Testis (tissue), 3 donors: ENCODE results near the gene PAXX. TPM values are rescaled to one million over a fixed set of nuclear protein-coding genes. Genes with fewer than 3 reads are reported as not detected.

ENCODE experiments used
- DNase-seq: peaks from one replicate; pipeline ENCODE4 v3.0.0-alpha.2; 2019
- H3K27ac ChIP-seq, 2 donors: fragments of 200-600 bp; sonication (generic); one replicate each; pipeline ENCODE4 v1.5.1; 2019
- H3K27me3 ChIP-seq: fragments of 200-600 bp; sonication (generic); one replicate; pipeline ENCODE4 v1.5.1; 2019
- H3K36me3 ChIP-seq: fragments of 200-600 bp; sonication (generic); one replicate; pipeline ENCODE4 v1.5.1; 2017; ENCODE audit warnings: low read depth; ENCODE audit errors: missing control alignments
- H3K4me1 ChIP-seq: fragments of 200-600 bp; sonication (generic); one replicate; pipeline ENCODE4 v1.5.1; 2019
- H3K4me3 ChIP-seq, 2 donors: fragments of 200-600 bp; sonication (generic); one replicate each; pipeline ENCODE4 v1.5.1; 2017 to 2019
- H3K9me3 ChIP-seq: fragments of 200-600 bp; sonication (generic); one replicate; pipeline ENCODE4 v1.5.1; 2017
- POLR2A ChIP-seq: fragments of 450-650 bp; IDR thresholded peaks from one replicate; pipeline ENCODE4 v1.6.1; 2017; ENCODE audit warnings: antibody characterized with exemption, mild to moderate bottlenecking, moderate library complexity
- WGBS, 2 donors: methylation state at CpG; one replicate each; pipeline ENCODE4 v1.1.5; 2018; 5-methylcytosine and 5-hydroxymethylcytosine counted together
- intact Hi-C: fragments of 100-400 bp; cut with DNase I; formaldehyde crosslinking; loops from one replicate; pipeline ENCODE4 v1.15.1; 2023; ENCODE audit warnings: low total_unique reads
- polyA plus RNA-seq: library from polyadenylated mRNA; stranded (reverse); fragments of 350-450 nt; fragmentation: Illumina TruSeq; extraction: RNeasy Lipid Tissue Mini Kit (QIAGEN cat#74804); gene quantifications from one replicate; pipeline ENCODE4 v1.2.3, GENCODE V29; 2014; ENCODE audit warnings: low read depth, low replicate concordance; ENCODE audit not compliant: insufficient read depth
- total RNA-seq, 2 donors: library from RNA; depleted of rRNA; stranded (reverse); fragments of >200 nt; gene quantifications; one replicate each; pipeline ENCODE4 v1.2.3, GENCODE V29; 2016
- TF ChIP-seq, protein P1 (sequence below), 3 experiments: fragments of 450-650 bp in 2 of 3; fragments of 200-600 bp in 1 of 3; sonication (generic) in 1 of 3; IDR thresholded peaks; one replicate each; pipeline ENCODE4 v1.5.1; 2016 to 2019; ENCODE audit warnings: antibody characterized with exemption in 3 of 3, mild to moderate bottlenecking in 2 of 3, moderate library complexity in 1 of 3

PAXX gene
- total and polyA plus RNA-seq, 3 donors from 2014 or later: 25.9 to 56.6 (median 47.8) TPM

DNA sequence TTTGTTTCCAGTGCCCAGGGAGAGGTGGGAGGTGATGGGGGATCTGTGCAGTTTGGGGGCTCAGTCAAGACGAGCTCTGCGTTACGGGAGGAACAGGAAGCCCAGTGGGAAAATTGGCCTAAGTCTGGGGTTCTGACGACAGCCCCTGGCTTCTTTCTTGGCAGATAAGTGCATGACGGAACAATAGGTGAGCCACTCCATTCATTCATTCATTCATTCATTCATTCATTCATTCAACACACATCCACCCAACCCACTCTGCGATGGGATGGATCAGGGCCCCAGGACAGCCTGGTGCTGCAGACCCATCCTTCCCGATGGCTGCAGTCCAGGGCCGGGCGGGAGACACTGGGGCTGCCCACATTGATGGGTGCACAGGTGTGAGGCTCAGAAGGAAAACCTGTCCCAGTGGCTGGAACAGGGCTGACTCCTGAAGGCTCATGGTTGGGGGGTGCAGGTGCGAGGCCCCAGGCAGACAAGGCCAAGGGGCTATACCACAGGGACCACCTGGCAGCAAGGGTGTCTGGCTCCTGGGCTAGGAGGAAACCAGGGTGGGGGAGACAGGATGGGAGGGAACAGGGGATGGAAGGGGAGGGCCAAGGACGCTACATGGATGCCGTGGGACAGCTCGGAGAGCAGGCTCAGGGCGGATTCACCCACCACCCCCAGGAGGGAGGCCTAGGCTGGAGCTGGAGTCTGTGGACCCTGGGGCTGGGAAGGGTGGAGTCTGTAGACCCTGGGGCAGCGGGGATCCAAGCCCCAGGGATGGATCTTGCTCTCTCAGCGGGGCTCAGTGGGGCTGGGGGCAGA, 11.3 kb upstream of the PAXX start:
- Histone ChIP-seq H3K27me3 (no peaks in the 10 kb centered on the region), H3K27ac (peak overlapping the region in 1 of 2 donors; percentile 77), H3K9me3 (no peaks in the 10 kb centered on the region), H3K36me3 (no peaks in the 10 kb centered on the region), H3K4me3 (peak overlapping the region in 1 of 2 donors; percentile 67), H3K4me1 (peaks cover 44% of the 10 kb centered on the region)
- TF ChIP-seq POLR2A: no peak
- TF ChIP-seq, protein P1, sequence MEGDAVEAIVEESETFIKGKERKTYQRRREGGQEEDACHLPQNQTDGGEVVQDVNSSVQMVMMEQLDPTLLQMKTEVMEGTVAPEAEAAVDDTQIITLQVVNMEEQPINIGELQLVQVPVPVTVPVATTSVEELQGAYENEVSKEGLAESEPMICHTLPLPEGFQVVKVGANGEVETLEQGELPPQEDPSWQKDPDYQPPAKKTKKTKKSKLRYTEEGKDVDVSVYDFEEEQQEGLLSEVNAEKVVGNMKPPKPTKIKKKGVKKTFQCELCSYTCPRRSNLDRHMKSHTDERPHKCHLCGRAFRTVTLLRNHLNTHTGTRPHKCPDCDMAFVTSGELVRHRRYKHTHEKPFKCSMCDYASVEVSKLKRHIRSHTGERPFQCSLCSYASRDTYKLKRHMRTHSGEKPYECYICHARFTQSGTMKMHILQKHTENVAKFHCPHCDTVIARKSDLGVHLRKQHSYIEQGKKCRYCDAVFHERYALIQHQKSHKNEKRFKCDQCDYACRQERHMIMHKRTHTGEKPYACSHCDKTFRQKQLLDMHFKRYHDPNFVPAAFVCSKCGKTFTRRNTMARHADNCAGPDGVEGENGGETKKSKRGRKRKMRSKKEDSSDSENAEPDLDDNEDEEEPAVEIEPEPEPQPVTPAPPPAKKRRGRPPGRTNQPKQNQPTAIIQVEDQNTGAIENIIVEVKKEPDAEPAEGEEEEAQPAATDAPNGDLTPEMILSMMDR (IDR thresholded peaks at IDR 0.05): no peak
- intact Hi-C loops: no loop called here
- 64 to 71% methylated on average over 8 to 16 of the region's 16 CpGs for WGBS, 2 donors
- no peak for DNase-seq

DNA sequence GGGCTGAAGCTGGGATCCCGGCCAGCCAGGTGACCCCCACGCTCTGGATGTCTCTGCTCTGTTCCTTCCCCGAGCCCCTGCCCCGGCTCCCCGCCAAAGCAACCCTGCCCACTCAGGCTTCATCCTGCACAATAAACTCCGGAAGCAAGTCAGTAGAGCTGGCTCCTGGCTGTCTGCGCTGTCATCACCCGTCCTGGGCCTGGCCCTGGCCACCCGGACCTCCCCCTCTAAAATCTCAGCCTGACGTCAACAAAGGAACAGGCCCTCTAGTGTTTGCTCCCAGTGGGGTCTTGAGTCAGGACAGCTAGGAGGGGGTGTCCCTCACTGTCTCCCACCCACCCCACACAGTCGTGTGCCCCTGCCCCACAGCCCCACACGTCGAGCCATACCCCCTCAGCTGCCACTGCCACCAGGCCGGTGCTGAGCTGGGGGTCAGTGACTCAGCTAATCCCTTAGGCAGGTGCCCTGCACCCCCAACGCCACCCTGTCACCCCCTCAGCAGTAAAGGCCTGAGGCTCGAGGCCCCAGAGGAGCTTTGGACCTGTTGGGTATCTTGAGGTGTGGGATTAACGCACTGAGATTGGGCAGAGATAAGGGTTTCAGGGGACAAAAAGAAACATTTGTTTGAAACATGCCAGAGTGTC, 10.5 kb upstream of the PAXX start:
- Histone ChIP-seq H3K4me3 (no peak overlapping the region), H3K27me3 (no peaks in the 10 kb centered on the region), H3K9me3 (no peaks in the 10 kb centered on the region), H3K36me3 (no peaks in the 10 kb centered on the region), H3K27ac (peak overlapping the region; percentile 24 to 68), H3K4me1 (peaks cover 38% of the 10 kb centered on the region)
- 35 to 51% methylated on average over 13 to 17 of the region's 17 CpGs for WGBS, 2 donors
- DNase-seq: peak; percentile 74
- intact Hi-C loops: no loop called here
- TF ChIP-seq, protein P1 (IDR thresholded peaks at IDR 0.05): no peak
- TF ChIP-seq POLR2A: no peak

DNA sequence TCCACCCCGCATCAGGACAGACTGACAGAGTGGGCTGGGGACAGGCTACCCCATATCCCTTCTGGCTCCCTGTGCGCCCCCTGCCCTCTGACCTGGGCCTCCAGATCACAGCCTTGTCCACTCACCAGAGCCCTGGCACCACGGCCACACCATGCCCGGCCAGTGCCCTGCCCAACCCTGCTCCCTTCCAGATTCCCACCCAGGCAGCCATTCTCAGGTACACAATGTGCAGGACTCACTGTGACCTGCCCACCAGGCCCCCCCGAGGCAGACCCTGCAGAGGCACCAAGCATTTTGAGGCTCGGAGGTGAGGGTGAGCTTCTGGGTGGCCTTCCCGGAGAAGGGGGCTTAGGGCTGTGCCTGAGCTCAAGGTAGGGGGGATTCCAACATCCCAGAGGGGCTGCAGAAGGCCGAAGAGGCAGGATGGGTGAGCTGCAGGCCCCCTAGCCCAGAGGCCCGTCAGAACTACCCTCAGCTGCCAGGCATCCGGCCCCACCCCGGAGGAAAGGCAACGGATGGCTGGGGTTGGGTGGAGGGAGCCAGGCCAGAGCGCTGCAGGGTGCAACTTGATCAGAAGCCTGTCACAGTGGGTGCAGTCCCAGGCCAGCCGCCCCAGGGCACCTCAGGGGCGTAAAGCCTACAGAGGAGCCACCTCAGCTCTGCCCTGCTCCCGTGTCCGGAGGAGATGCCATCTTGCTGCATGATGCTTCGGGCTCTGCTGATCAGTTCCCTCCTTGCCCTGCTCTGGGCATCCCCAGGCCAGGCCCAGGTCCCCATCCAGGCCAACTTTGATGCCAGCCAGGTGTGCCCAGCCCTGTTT, 9.8 kb upstream of the PAXX start, which contains the start of gene LCNL1:
Gene LCNL1, plus strand, starts transcription at position 762 of the 820 bp plus-strand sequence. CDS start 594 bp downstream, outside the sequence.
- DNase-seq: no peak
- no peaks in the 10 kb centered on the region for H3K27me3 ChIP-seq
- WGBS, 2 donors: 58 to 87% methylated on average over 5 to 18 of the region's 18 CpGs
- H3K36me3 ChIP-seq: no peaks in the 10 kb centered on the region
- H3K4me3 ChIP-seq: no peak within 1 kb of the TSS
- H3K9me3 ChIP-seq: no peaks in the 10 kb centered on the region
- intact Hi-C loops: no loop called here
- H3K27ac ChIP-seq: peak within 1 kb of the TSS; percentile 24 to 68
- TF ChIP-seq POLR2A: no peak
- peaks cover 33% of the 10 kb centered on the region for H3K4me1 ChIP-seq

DNA sequence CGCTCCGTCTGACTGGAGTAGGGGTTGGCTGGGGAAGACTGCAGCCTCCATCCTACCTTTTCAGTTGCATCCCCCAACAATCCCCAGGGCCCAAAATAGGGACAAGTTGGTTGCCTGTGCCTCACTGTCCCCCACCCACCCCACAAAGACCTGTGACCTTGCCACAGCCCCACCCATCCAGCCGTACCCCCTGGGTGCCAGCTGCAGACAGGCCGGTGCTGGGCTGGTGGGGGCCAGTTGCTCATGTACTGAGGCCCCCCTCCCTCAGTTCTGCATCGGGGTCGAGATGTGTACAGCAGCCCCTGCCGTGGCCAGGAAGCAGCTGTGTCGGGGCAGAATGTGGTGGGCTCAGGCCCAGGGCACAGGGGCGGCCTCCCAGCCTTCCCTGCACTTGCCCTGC, 9.1 kb upstream of the PAXX start:
- WGBS, 2 donors: 60 to 61% methylated on average over 7 to 9 of the region's 9 CpGs
- no peak for DNase-seq
- no peaks in the 10 kb centered on the region for H3K36me3 ChIP-seq
- intact Hi-C loops: no loop called here
- peaks cover 33% of the 10 kb centered on the region for H3K4me1 ChIP-seq
- H3K4me3 ChIP-seq: no peak overlapping the region
- no peaks in the 10 kb centered on the region for H3K9me3 ChIP-seq
- H3K27ac ChIP-seq: no peak overlapping the region
- TF ChIP-seq, protein P1 (IDR thresholded peaks at IDR 0.05): no peak
- TF ChIP-seq POLR2A: no peak
- no peaks in the 10 kb centered on the region for H3K27me3 ChIP-seq
